Neural crest cell (in vitro differentiated cells): ENCODE measurements around the gene WDR6. TPM values are rescaled to one million over a fixed set of nuclear protein-coding genes. Genes with fewer than 3 reads are reported as not detected.

Source experiments
- DNase-seq: peaks from one replicate; pipeline ENCODE4 v3.0.0; 2021; ENCODE audit warnings: low read depth, mixed read lengths, low spot score
- H3K27ac Mint-ChIP-seq: one replicate; pipeline ENCODE4 v1.8.0; 2021; ENCODE audit warnings: mild to moderate bottlenecking, mixed read lengths; ENCODE audit not compliant: unreplicated experiment
- H3K27me3 Mint-ChIP-seq: 2 replicates; pipeline ENCODE4 v1.8.0; 2021; ENCODE audit warnings: low read depth, mild to moderate bottlenecking, mixed read lengths
- H3K36me3 Mint-ChIP-seq: 2 replicates; pipeline ENCODE4 v1.8.0; 2021; ENCODE audit warnings: low read depth, mild to moderate bottlenecking, mixed read lengths
- H3K4me1 Mint-ChIP-seq: 2 replicates; pipeline ENCODE4 v1.8.0; 2021; ENCODE audit warnings: mixed read lengths
- H3K4me3 Mint-ChIP-seq: one replicate; pipeline ENCODE4 v1.8.0; 2021; ENCODE audit warnings: mild to moderate bottlenecking, mixed read lengths
- H3K9me3 Mint-ChIP-seq: 2 replicates; pipeline ENCODE4 v1.8.0; 2021; ENCODE audit warnings: mixed read lengths
- CTCF ChIP-seq: fragments of 200-600 bp; sonication (generic); conservative IDR thresholded peaks from 2 replicates; pipeline ENCODE4 v1.5.0; 2021; ENCODE audit warnings: antibody characterized with exemption, mild to moderate bottlenecking
- total RNA-seq: library from RNA; stranded (reverse); gene quantifications from 2 replicates; pipeline ENCODE4 v1.2.1, GENCODE V29; 2021

WDR6 gene
- total RNA-seq, 1 donor from 2014 or later, result 294 TPM

- DNase-seq, result no peak
- Mint-ChIP-seq H3K4me3 (no peak overlapping the region), H3K27ac (peak overlapping the region; percentile 19), H3K9me3 (no peaks in the 10 kb centered on the region), H3K27me3 (no peaks in the 10 kb centered on the region), H3K4me1 (peaks cover 19% of the 10 kb centered on the region), H3K36me3 (peaks cover 2% of the 10 kb centered on the region)
- no peak for TF ChIP-seq CTCF
Measured at GRCh38 chr3:48999085-48999858, 7.9 kb upstream of the WDR6 start.

GRCh38 chr3:49001155-49001554 is 6.0 kb upstream of the WDR6 start:
- DNase-seq, result no peak
- no peak for TF ChIP-seq CTCF
- Mint-ChIP-seq H3K36me3 (no peaks in the 10 kb centered on the region), H3K4me3 (no peak overlapping the region), H3K4me1 (peaks cover 20% of the 10 kb centered on the region), H3K27me3 (no peaks in the 10 kb centered on the region), H3K9me3 (no peaks in the 10 kb centered on the region), H3K27ac (no peak overlapping the region)

GRCh38 chr3:49004352-49005302 is 2.6 kb upstream of the WDR6 start:
- H3K4me3 Mint-ChIP-seq, result peak overlapping the region; percentile 44
- no peak for TF ChIP-seq CTCF
- H3K9me3 Mint-ChIP-seq, result no peaks in the 10 kb centered on the region
- no peak for DNase-seq
- peaks cover 10% of the 10 kb centered on the region for H3K36me3 Mint-ChIP-seq
- peaks cover 30% of the 10 kb centered on the region for H3K4me1 Mint-ChIP-seq
- no peak overlapping the region for H3K27ac Mint-ChIP-seq
- peaks cover 3% of the 10 kb centered on the region for H3K27me3 Mint-ChIP-seq

GRCh38 chr3:49005303-49005680 is 1.9 kb upstream of the WDR6 start:
- Mint-ChIP-seq H3K36me3 (peaks cover 10% of the 10 kb centered on the region), H3K27ac (no peak overlapping the region), H3K4me1 (peaks cover 26% of the 10 kb centered on the region), H3K27me3 (peaks cover 3% of the 10 kb centered on the region), H3K4me3 (peak overlapping the region; percentile 44), H3K9me3 (no peaks in the 10 kb centered on the region)
- TF ChIP-seq CTCF, result no peak
- no peak for DNase-seq

GRCh38 chr3:49005998-49006397 is 1.2 kb upstream of the WDR6 start:
- H3K36me3 Mint-ChIP-seq, result peaks cover 10% of the 10 kb centered on the region
- DNase-seq, result no peak
- H3K4me1 Mint-ChIP-seq, result peaks cover 26% of the 10 kb centered on the region
- H3K27me3 Mint-ChIP-seq, result peaks cover 3% of the 10 kb centered on the region
- peak overlapping the region; percentile 100 for H3K4me3 Mint-ChIP-seq
- TF ChIP-seq CTCF, result no peak
- H3K27ac Mint-ChIP-seq, result no peak overlapping the region
- H3K9me3 Mint-ChIP-seq, result no peaks in the 10 kb centered on the region
